Measurements from ENCODE around the gene NRAP.

NRAP gene

GRCh38 chr10:113663908-113664307, at the start of gene NRAP:
TSS of gene NRAP (minus strand) at chr10:113664041. CDS start at chr10:113663882, 159 bp downstream.
- no peak within 1 kb of the TSS for H3K27ac ChIP-seq (ENCODE audit: low read depth, low read length)

GRCh38 chr10:113713640-113713982, 49.8 kb upstream of the NRAP start:
- no peak overlapping the region for H3K9ac ChIP-seq (ENCODE audit: low read depth in 1 of 2, low read length in 2 of 2)
- peaks cover 9 to 17% of the 10 kb centered on the region in 2 donors for H3K4me1 ChIP-seq (ENCODE audit: control insufficient read depth in 1 of 2, insufficient read depth in 2 of 2, low read length in 2 of 2)
- H3K4me3 ChIP-seq (ENCODE audit: low read depth in 1 of 2, low read length in 2 of 2): no peak overlapping the region
- H3K27me3 ChIP-seq (ENCODE audit: control insufficient read depth in 1 of 2, insufficient read depth in 2 of 2, low read length in 2 of 2): no peaks in the 10 kb centered on the region
- H3K36me3 ChIP-seq (ENCODE audit: control insufficient read depth in 1 of 2, insufficient read depth in 2 of 2, low read length in 2 of 2): peaks cover 18 to 23% of the 10 kb centered on the region in 2 donors
- H3K9me3 ChIP-seq (ENCODE audit: control insufficient read depth in 1 of 2, low read length in 2 of 2): no peaks in the 10 kb centered on the region
- no peak overlapping the region for H3K27ac ChIP-seq (ENCODE audit: low read depth, low read length)

More at GRCh38 chr10:113663908-113664307, at the start of gene NRAP:
- Histone ChIP-seq H3K4me1 (ENCODE audit: control insufficient read depth in 1 of 2, insufficient read depth in 2 of 2, low read length in 2 of 2) (no peaks in the 10 kb centered on the region), H3K4me3 (ENCODE audit: low read depth in 1 of 2, low read length in 2 of 2) (no peak within 1 kb of the TSS), H3K36me3 (ENCODE audit: control insufficient read depth in 1 of 2, insufficient read depth in 2 of 2, low read length in 2 of 2) (no peaks in the 10 kb centered on the region), H3K27me3 (ENCODE audit: control insufficient read depth in 1 of 2, insufficient read depth in 2 of 2, low read length in 2 of 2) (no peaks in the 10 kb centered on the region), H3K9me3 (ENCODE audit: control insufficient read depth in 1 of 2, low read length in 2 of 2) (no peaks in the 10 kb centered on the region), H3K9ac (ENCODE audit: low read depth in 1 of 2, low read length in 2 of 2) (no peak within 1 kb of the TSS)

GRCh38 chr10:113712755-113713639, 49.2 kb upstream of the NRAP start:
- Histone ChIP-seq H3K9me3 (ENCODE audit: control insufficient read depth in 1 of 2, low read length in 2 of 2) (no peaks in the 10 kb centered on the region), H3K36me3 (ENCODE audit: control insufficient read depth in 1 of 2, insufficient read depth in 2 of 2, low read length in 2 of 2) (peaks cover 17 to 22% of the 10 kb centered on the region in 2 donors), H3K4me3 (ENCODE audit: low read depth in 1 of 2, low read length in 2 of 2) (no peak overlapping the region), H3K4me1 (ENCODE audit: control insufficient read depth in 1 of 2, insufficient read depth in 2 of 2, low read length in 2 of 2) (peaks cover 9 to 14% of the 10 kb centered on the region in 2 donors), H3K27me3 (ENCODE audit: control insufficient read depth in 1 of 2, insufficient read depth in 2 of 2, low read length in 2 of 2) (no peaks in the 10 kb centered on the region), H3K27ac (ENCODE audit: low read depth, low read length) (no peak overlapping the region), H3K9ac (ENCODE audit: low read depth in 1 of 2, low read length in 2 of 2) (no peak overlapping the region)

GRCh38 chr10:113712024-113712423, 48.2 kb upstream of the NRAP start:
- Histone ChIP-seq H3K9ac (ENCODE audit: low read depth in 1 of 2, low read length in 2 of 2) (no peak overlapping the region), H3K4me3 (ENCODE audit: low read depth in 1 of 2, low read length in 2 of 2) (no peak overlapping the region), H3K27ac (ENCODE audit: low read depth, low read length) (no peak overlapping the region), H3K36me3 (ENCODE audit: control insufficient read depth in 1 of 2, insufficient read depth in 2 of 2, low read length in 2 of 2) (peaks cover 19 to 22% of the 10 kb centered on the region in 2 donors), H3K4me1 (ENCODE audit: control insufficient read depth in 1 of 2, insufficient read depth in 2 of 2, low read length in 2 of 2) (peaks cover 9 to 18% of the 10 kb centered on the region in 2 donors), H3K27me3 (ENCODE audit: control insufficient read depth in 1 of 2, insufficient read depth in 2 of 2, low read length in 2 of 2) (no peaks in the 10 kb centered on the region), H3K9me3 (ENCODE audit: control insufficient read depth in 1 of 2, low read length in 2 of 2) (no peaks in the 10 kb centered on the region)

GRCh38 chr10:113711142-113711541, 47.3 kb upstream of the NRAP start:
- no peak overlapping the region for H3K9ac ChIP-seq (ENCODE audit: low read depth in 1 of 2, low read length in 2 of 2)
- H3K4me3 ChIP-seq (ENCODE audit: low read depth in 1 of 2, low read length in 2 of 2): no peak overlapping the region
- no peaks in the 10 kb centered on the region for H3K9me3 ChIP-seq (ENCODE audit: control insufficient read depth in 1 of 2, low read length in 2 of 2)
- H3K27me3 ChIP-seq (ENCODE audit: control insufficient read depth in 1 of 2, insufficient read depth in 2 of 2, low read length in 2 of 2): no peaks in the 10 kb centered on the region
- peaks cover 14 to 18% of the 10 kb centered on the region in 2 donors for H3K4me1 ChIP-seq (ENCODE audit: control insufficient read depth in 1 of 2, insufficient read depth in 2 of 2, low read length in 2 of 2)
- peaks cover 22% of the 10 kb centered on the region in 2 donors for H3K36me3 ChIP-seq (ENCODE audit: control insufficient read depth in 1 of 2, insufficient read depth in 2 of 2, low read length in 2 of 2)
- no peak overlapping the region for H3K27ac ChIP-seq (ENCODE audit: low read depth, low read length)

- Histone ChIP-seq H3K9ac (ENCODE audit: low read depth in 1 of 2, low read length in 2 of 2) (no peak overlapping the region), H3K36me3 (ENCODE audit: control insufficient read depth in 1 of 2, insufficient read depth in 2 of 2, low read length in 2 of 2) (peaks cover 18 to 19% of the 10 kb centered on the region in 2 donors), H3K9me3 (ENCODE audit: control insufficient read depth in 1 of 2, low read length in 2 of 2) (no peaks in the 10 kb centered on the region), H3K27ac (ENCODE audit: low read depth, low read length) (no peak overlapping the region), H3K4me1 (ENCODE audit: control insufficient read depth in 1 of 2, insufficient read depth in 2 of 2, low read length in 2 of 2) (peaks cover 18 to 21% of the 10 kb centered on the region in 2 donors), H3K4me3 (ENCODE audit: low read depth in 1 of 2, low read length in 2 of 2) (no peak overlapping the region), H3K27me3 (ENCODE audit: control insufficient read depth in 1 of 2, insufficient read depth in 2 of 2, low read length in 2 of 2) (no peaks in the 10 kb centered on the region)
Observed at GRCh38 chr10:113709221-113709838, 45.5 kb upstream of the NRAP start.

- no peaks in the 10 kb centered on the region for H3K9me3 ChIP-seq (ENCODE audit: control insufficient read depth in 1 of 2, low read length in 2 of 2)
- peaks cover 17 to 22% of the 10 kb centered on the region in 2 donors for H3K36me3 ChIP-seq (ENCODE audit: control insufficient read depth in 1 of 2, insufficient read depth in 2 of 2, low read length in 2 of 2)
- no peaks in the 10 kb centered on the region for H3K27me3 ChIP-seq (ENCODE audit: control insufficient read depth in 1 of 2, insufficient read depth in 2 of 2, low read length in 2 of 2)
- H3K9ac ChIP-seq (ENCODE audit: low read depth in 1 of 2, low read length in 2 of 2): no peak overlapping the region
- H3K27ac ChIP-seq (ENCODE audit: low read depth, low read length): no peak overlapping the region
- H3K4me1 ChIP-seq (ENCODE audit: control insufficient read depth in 1 of 2, insufficient read depth in 2 of 2, low read length in 2 of 2): peaks cover 13 to 17% of the 10 kb centered on the region in 2 donors
- H3K4me3 ChIP-seq (ENCODE audit: low read depth in 1 of 2, low read length in 2 of 2): no peak overlapping the region
Observed at GRCh38 chr10:113708640-113709039, 44.8 kb upstream of the NRAP start.

GRCh38 chr10:113706623-113707022, 42.8 kb upstream of the NRAP start:
- Histone ChIP-seq H3K36me3 (ENCODE audit: control insufficient read depth in 1 of 2, insufficient read depth in 2 of 2, low read length in 2 of 2) (peaks cover 18 to 26% of the 10 kb centered on the region in 2 donors), H3K9me3 (ENCODE audit: control insufficient read depth in 1 of 2, low read length in 2 of 2) (no peaks in the 10 kb centered on the region), H3K27ac (ENCODE audit: low read depth, low read length) (no peak overlapping the region), H3K9ac (ENCODE audit: low read depth in 1 of 2, low read length in 2 of 2) (no peak overlapping the region), H3K4me3 (ENCODE audit: low read depth in 1 of 2, low read length in 2 of 2) (no peak overlapping the region), H3K4me1 (ENCODE audit: control insufficient read depth in 1 of 2, insufficient read depth in 2 of 2, low read length in 2 of 2) (peaks cover 7 to 17% of the 10 kb centered on the region in 2 donors), H3K27me3 (ENCODE audit: control insufficient read depth in 1 of 2, insufficient read depth in 2 of 2, low read length in 2 of 2) (no peaks in the 10 kb centered on the region)

GRCh38 chr10:113705344-113705652, 41.5 kb upstream of the NRAP start:
- no peak overlapping the region for H3K4me3 ChIP-seq (ENCODE audit: low read depth in 1 of 2, low read length in 2 of 2)
- H3K9ac ChIP-seq (ENCODE audit: low read depth in 1 of 2, low read length in 2 of 2): no peak overlapping the region
- H3K9me3 ChIP-seq (ENCODE audit: control insufficient read depth in 1 of 2, low read length in 2 of 2): no peaks in the 10 kb centered on the region
- H3K27me3 ChIP-seq (ENCODE audit: control insufficient read depth in 1 of 2, insufficient read depth in 2 of 2, low read length in 2 of 2): no peaks in the 10 kb centered on the region
- H3K4me1 ChIP-seq (ENCODE audit: control insufficient read depth in 1 of 2, insufficient read depth in 2 of 2, low read length in 2 of 2): peaks cover 7 to 17% of the 10 kb centered on the region in 2 donors
- peaks cover 12 to 36% of the 10 kb centered on the region in 2 donors for H3K36me3 ChIP-seq (ENCODE audit: control insufficient read depth in 1 of 2, insufficient read depth in 2 of 2, low read length in 2 of 2)
- H3K27ac ChIP-seq (ENCODE audit: low read depth, low read length): no peak overlapping the region

GRCh38 chr10:113704637-113705343, 40.9 kb upstream of the NRAP start:
- Histone ChIP-seq H3K27ac (ENCODE audit: low read depth, low read length) (no peak overlapping the region), H3K4me1 (ENCODE audit: control insufficient read depth in 1 of 2, insufficient read depth in 2 of 2, low read length in 2 of 2) (peaks cover 4 to 17% of the 10 kb centered on the region in 2 donors), H3K27me3 (ENCODE audit: control insufficient read depth in 1 of 2, insufficient read depth in 2 of 2, low read length in 2 of 2) (no peaks in the 10 kb centered on the region), H3K4me3 (ENCODE audit: low read depth in 1 of 2, low read length in 2 of 2) (no peak overlapping the region), H3K9me3 (ENCODE audit: control insufficient read depth in 1 of 2, low read length in 2 of 2) (no peaks in the 10 kb centered on the region), H3K36me3 (ENCODE audit: control insufficient read depth in 1 of 2, insufficient read depth in 2 of 2, low read length in 2 of 2) (peaks cover 12 to 37% of the 10 kb centered on the region in 2 donors), H3K9ac (ENCODE audit: low read depth in 1 of 2, low read length in 2 of 2) (no peak overlapping the region)
